ENCODE results near the gene MCTP1. TPM values are rescaled to one million over a fixed set of nuclear protein-coding genes. Genes with fewer than 3 reads are reported as not detected.

The MCTP1 gene
- total RNA-seq, 1 donor from 2014 or later: 3.3 TPM

- DNase-seq (ENCODE audit: low read depth): no peak
Observed at GRCh38 chr5:95124731-95125130, 160.2 kb downstream of the MCTP1 start.

- DNase-seq (ENCODE audit: low read depth): no peak
Observed at GRCh38 chr5:95124101-95124500, 160.8 kb downstream of the MCTP1 start.

GRCh38 chr5:95114902-95115301 is 170.0 kb downstream of the MCTP1 start:
- no peak for DNase-seq (ENCODE audit: low read depth)

- DNase-seq (ENCODE audit: low read depth): peak; percentile 76
Observed at GRCh38 chr5:95114305-95114704, 170.6 kb downstream of the MCTP1 start.

GRCh38 chr5:95113489-95113888 is 171.4 kb downstream of the MCTP1 start:
- peak; percentile 85 for DNase-seq (ENCODE audit: low read depth)

- DNase-seq (ENCODE audit: low read depth): no peak
Observed at GRCh38 chr5:95111141-95111540, 173.8 kb downstream of the MCTP1 start.

- no peak for DNase-seq (ENCODE audit: low read depth)
Observed at GRCh38 chr5:95110118-95110517, 174.8 kb downstream of the MCTP1 start.

GRCh38 chr5:95107138-95107537 is 177.8 kb downstream of the MCTP1 start:
- DNase-seq (ENCODE audit: low read depth): no peak

GRCh38 chr5:95105638-95106037 is 179.3 kb downstream of the MCTP1 start:
- no peak for DNase-seq (ENCODE audit: low read depth)

GRCh38 chr5:95102687-95103086 is 182.2 kb downstream of the MCTP1 start:
- DNase-seq (ENCODE audit: low read depth): no peak

- peak; percentile 90 for DNase-seq (ENCODE audit: low read depth)
Observed at GRCh38 chr5:95102080-95102479, 182.8 kb downstream of the MCTP1 start.

GRCh38 chr5:95100551-95100950 is 184.3 kb downstream of the MCTP1 start:
- no peak for DNase-seq (ENCODE audit: low read depth)

- no peak for DNase-seq (ENCODE audit: low read depth)
Observed at GRCh38 chr5:95098012-95098411, 186.9 kb downstream of the MCTP1 start.

GRCh38 chr5:95093211-95093610 is 191.7 kb downstream of the MCTP1 start:
- no peak for DNase-seq (ENCODE audit: low read depth)

GRCh38 chr5:95090774-95091173 is 194.1 kb downstream of the MCTP1 start:
- DNase-seq (ENCODE audit: low read depth): no peak

- peak; percentile 77 for DNase-seq (ENCODE audit: low read depth)
Observed at GRCh38 chr5:95087816-95088317, 197.0 kb downstream of the MCTP1 start.

GRCh38 chr5:95086927-95087815 is 197.7 kb downstream of the MCTP1 start:
- DNase-seq (ENCODE audit: low read depth): no peak

- no peak for DNase-seq (ENCODE audit: low read depth)
Observed at GRCh38 chr5:95084757-95085156, 200.1 kb downstream of the MCTP1 start.

- no peak for DNase-seq (ENCODE audit: low read depth)
Observed at GRCh38 chr5:95083606-95084005, 201.3 kb downstream of the MCTP1 start.

- DNase-seq (ENCODE audit: low read depth): peak; percentile 13
Observed at GRCh38 chr5:95081982-95082381, 202.9 kb downstream of the MCTP1 start.

- peak; percentile 47 for DNase-seq (ENCODE audit: low read depth)
Observed at GRCh38 chr5:95081500-95081960, 203.4 kb downstream of the MCTP1 start.

GRCh38 chr5:95080441-95080840 is 204.5 kb downstream of the MCTP1 start:
- no peak for DNase-seq (ENCODE audit: low read depth)

GRCh38 chr5:95080030-95080429 is 204.9 kb downstream of the MCTP1 start:
- no peak for DNase-seq (ENCODE audit: low read depth)

Measured in myocyte (in vitro differentiated cells).